SK-N-SH (cell line): ENCODE measurements around the gene C11orf68. TPM values are rescaled to one million over a fixed set of nuclear protein-coding genes. Genes with fewer than 3 reads are reported as not detected.

Source experiments
- CTCF ChIA-PET: fragments of 300-600, 350-600 bp; formaldehyde crosslinking; extraction: SDS; loops from one replicate; lab custom pipeline; 2021; lab: Yijun Ruan, JAX
- POLR2A ChIA-PET: fragments of 350-600 bp; sonication (Branson Sonifier 250); formaldehyde crosslinking; extraction: SDS; loops from one replicate; lab custom pipeline; 2020; ENCODE audit warnings: antibody characterized with exemption, inconsistent platforms; lab: Yijun Ruan, JAX
- DNase-seq: peaks from one replicate; pipeline ENCODE4 v3.0.0; 2012
- H2AFZ ChIP-seq: fragments of 200-600 bp; sonication (generic); 2 replicates; pipeline ENCODE4 v1.8.1; 2016; ENCODE audit warnings: antibody characterized with exemption, mild to moderate bottlenecking, low read depth
- H3F3A ChIP-seq: fragments of 200-600 bp; sonication (generic); replicated peaks from 2 replicates; pipeline ENCODE3; 2016; ENCODE audit warnings: antibody characterized with exemption, mild to moderate bottlenecking; ENCODE audit not compliant: insufficient read depth
- H3K27ac ChIP-seq, 2 experiments: fragments of 200-500 bp in 1 of 2; fragments of 200-600 bp in 1 of 2; sonication (Bioruptor generic) in 1 of 2; sonication (generic), shearing (Covaris generic) in 1 of 2; 2 replicates each; pipeline versions ENCODE4 v1.5.1 to v1.6.1; 2014 to 2016; ENCODE audit warnings: low read depth in 2 of 2, inconsistent platforms in 1 of 2, low read length in 1 of 2, mild to moderate bottlenecking in 1 of 2, mixed read lengths in 1 of 2
- H3K27me3 ChIP-seq: fragments of 200-600 bp; sonication (generic), shearing (Covaris generic); 2 replicates; pipeline ENCODE4 v1.6.1; 2016; ENCODE audit warnings: mixed run types; ENCODE audit not compliant: insufficient read depth
- H3K36me3 ChIP-seq, 2 experiments: fragments of 200-500 bp in 1 of 2; fragments of 200-600 bp in 1 of 2; sonication (Bioruptor generic) in 1 of 2; sonication (generic) in 1 of 2; replicated peaks in 1 of 2; 2 replicates each; pipeline versions ENCODE3 to v1.5.1; 2014 to 2016; ENCODE audit warnings: low read length in 1 of 2, mild to moderate bottlenecking in 1 of 2; ENCODE audit not compliant: insufficient read depth in 2 of 2, control insufficient read depth in 1 of 2
- H3K4me1 ChIP-seq, 2 experiments: fragments of 200-500 bp in 1 of 2; fragments of 200-600 bp in 1 of 2; sonication (Bioruptor generic) in 1 of 2; sonication (generic), shearing (Covaris generic) in 1 of 2; 2 replicates each; pipeline versions ENCODE4 v1.5.1 to v1.6.1; 2014 to 2016; ENCODE audit warnings: low read depth in 1 of 2, low read length in 1 of 2, mixed run types in 1 of 2; ENCODE audit not compliant: insufficient read depth in 2 of 2, control insufficient read depth in 1 of 2
- H3K4me2 ChIP-seq: fragments of 200-600 bp; sonication (generic), shearing (Covaris generic); 2 replicates; pipeline ENCODE4 v1.6.1; 2017; ENCODE audit warnings: mixed run types
- H3K4me3 ChIP-seq, 2 experiments: fragments of 200-500 bp in 1 of 2; fragments of 200-600 bp in 1 of 2; sonication (Bioruptor generic) in 1 of 2; sonication (generic), shearing (Covaris generic) in 1 of 2; 2 replicates each; pipeline versions ENCODE4 v1.5.1 to v1.8.1; 2014 to 2016; ENCODE audit warnings: low read depth in 2 of 2, inconsistent platforms in 1 of 2, low read length in 1 of 2, mild to moderate bottlenecking in 1 of 2, mixed read lengths in 1 of 2, moderate library complexity in 1 of 2
- H3K79me2 ChIP-seq: fragments of 200-600 bp; sonication (generic); 2 replicates; pipeline ENCODE4 v1.8.1; 2017; ENCODE audit warnings: mild to moderate bottlenecking; ENCODE audit not compliant: insufficient read depth
- H3K9ac ChIP-seq: fragments of 200-600 bp; sonication (generic); 2 replicates; pipeline ENCODE4 v1.6.1; 2017; ENCODE audit warnings: mixed run types
- H3K9me2 ChIP-seq: fragments of 200-600 bp; sonication (generic); 2 replicates; pipeline ENCODE4 v1.6.1; 2017; ENCODE audit warnings: mixed run types
- H3K9me3 ChIP-seq: fragments of 200-600 bp; sonication (generic); 2 replicates; pipeline ENCODE4 v1.6.1; 2017; ENCODE audit warnings: mixed run types, mild to moderate bottlenecking, moderate library complexity
- H4K20me1 ChIP-seq: fragments of 200-600 bp; sonication (generic); 2 replicates; pipeline ENCODE4 v1.6.1; 2017; ENCODE audit warnings: mild to moderate bottlenecking, mixed run types; ENCODE audit not compliant: insufficient read depth
- ELF1 ChIP-seq: IDR thresholded peaks from 2 replicates; pipeline ENCODE4 v1.4.0; 2012
- FOSL2 ChIP-seq: IDR thresholded peaks from 2 replicates; pipeline ENCODE4 v1.4.0; 2012; ENCODE audit warnings: low read depth, mild to moderate bottlenecking, moderate library complexity, borderline replicate concordance
- FOXM1 ChIP-seq: IDR thresholded peaks from 2 replicates; pipeline ENCODE4 v1.4.0; 2012; ENCODE audit warnings: low read depth, mild to moderate bottlenecking
- GATA2 ChIP-seq: sonication (generic); formaldehyde crosslinking; IDR thresholded peaks from 2 replicates; pipeline ENCODE4 v1.5.0; 2020; ENCODE audit warnings: mild to moderate bottlenecking, missing genetic modification reagents
- JUND ChIP-seq: IDR thresholded peaks from 2 replicates; pipeline ENCODE4 v1.4.0; 2012
- MXI1 ChIP-seq: IDR thresholded peaks from 2 replicates; pipeline ENCODE4 v1.6.1; 2012; ENCODE audit warnings: mild to moderate bottlenecking, low read depth, low read length, improper control_type of control experiment
- NFIC ChIP-seq: IDR thresholded peaks from 2 replicates; pipeline ENCODE4 v1.4.0; 2012; ENCODE audit warnings: borderline replicate concordance
- RAD21 ChIP-seq: IDR thresholded peaks from 2 replicates; pipeline ENCODE4 v1.6.1; 2012; ENCODE audit warnings: mild to moderate bottlenecking, low read length
- RFX5 ChIP-seq: IDR thresholded peaks from 2 replicates; pipeline ENCODE4 v1.6.1; 2012; ENCODE audit warnings: mild to moderate bottlenecking, improper control_type of control experiment, low read length
- RXRA ChIP-seq: IDR thresholded peaks from 2 replicates; pipeline ENCODE4 v1.4.0; 2012; ENCODE audit warnings: low read depth, mild to moderate bottlenecking, borderline replicate concordance
- SIN3A ChIP-seq: IDR thresholded peaks from 2 replicates; pipeline ENCODE4 v1.6.1; 2012; ENCODE audit warnings: low read depth, mild to moderate bottlenecking, low read length, moderate library complexity, borderline replicate concordance
- SMC3 ChIP-seq: IDR thresholded peaks from 2 replicates; pipeline ENCODE4 v1.6.1; 2012; ENCODE audit warnings: low read depth, low read length, improper control_type of control experiment
- TAF1 ChIP-seq: IDR thresholded peaks from 2 replicates; pipeline ENCODE4 v1.6.1; 2012; ENCODE audit warnings: low read depth, mild to moderate bottlenecking, low read length, moderate library complexity, borderline replicate concordance
- TCF12 ChIP-seq: IDR thresholded peaks from 2 replicates; pipeline ENCODE4 v1.4.0; 2012
- TEAD4 ChIP-seq: IDR thresholded peaks from 2 replicates; pipeline ENCODE4 v1.4.0; 2012; ENCODE audit warnings: mild to moderate bottlenecking, borderline replicate concordance; ENCODE audit not compliant: insufficient read depth
- YY1 ChIP-seq: IDR thresholded peaks from 2 replicates; pipeline ENCODE4 v1.4.0; 2012; ENCODE audit warnings: low read depth, mild to moderate bottlenecking
- WGBS: methylation state at CpG from one replicate; pipeline ENCODE4 v1.1.6; 2017; ENCODE audit warnings: low lambda C conversion rate; 5-methylcytosine and 5-hydroxymethylcytosine counted together
- polyA plus RNA-seq, 3 experiments: library from polyadenylated mRNA; depleted of rRNA; stranded (reverse); fragments of >200 nt; gene quantifications; 2 replicates each; pipeline ENCODE4 v1.2.3, GENCODE V29; 2012
- TF ChIP-seq, protein P1 (sequence below): IDR thresholded peaks from 2 replicates; pipeline ENCODE4; 2012
- TF ChIP-seq, protein P2 (sequence below): IDR thresholded peaks from 2 replicates; pipeline ENCODE4 v1.4.0; 2012; ENCODE audit warnings: low read depth, borderline replicate concordance
- TF ChIP-seq, protein P3 (sequence below): IDR thresholded peaks from 2 replicates; pipeline ENCODE4 v1.6.1; 2012; ENCODE audit warnings: mild to moderate bottlenecking, low read depth, low read length, moderate library complexity
- TF ChIP-seq, protein P4 (sequence below): fragments of 150-350 bp; IDR thresholded peaks from 2 replicates; pipeline ENCODE4 v1.6.1; 2017; ENCODE audit warnings: antibody characterized with exemption, low read length, low read depth, borderline replicate concordance
- TF ChIP-seq, protein P5 (sequence below): IDR thresholded peaks from 2 replicates; pipeline ENCODE4 v1.4.0; 2012; ENCODE audit warnings: low read depth
- TF ChIP-seq, protein P6 (sequence below): fragments of 200-600 bp; sonication (generic); IDR thresholded peaks from 2 replicates; pipeline ENCODE4 v1.6.1; 2017; ENCODE audit warnings: antibody characterized with exemption, mild to moderate bottlenecking, moderate library complexity

The C11orf68 gene
- polyA plus RNA-seq, 1 of the 3 experiments (the other 2 are of a cell fraction), result 65.3 TPM

DNA sequence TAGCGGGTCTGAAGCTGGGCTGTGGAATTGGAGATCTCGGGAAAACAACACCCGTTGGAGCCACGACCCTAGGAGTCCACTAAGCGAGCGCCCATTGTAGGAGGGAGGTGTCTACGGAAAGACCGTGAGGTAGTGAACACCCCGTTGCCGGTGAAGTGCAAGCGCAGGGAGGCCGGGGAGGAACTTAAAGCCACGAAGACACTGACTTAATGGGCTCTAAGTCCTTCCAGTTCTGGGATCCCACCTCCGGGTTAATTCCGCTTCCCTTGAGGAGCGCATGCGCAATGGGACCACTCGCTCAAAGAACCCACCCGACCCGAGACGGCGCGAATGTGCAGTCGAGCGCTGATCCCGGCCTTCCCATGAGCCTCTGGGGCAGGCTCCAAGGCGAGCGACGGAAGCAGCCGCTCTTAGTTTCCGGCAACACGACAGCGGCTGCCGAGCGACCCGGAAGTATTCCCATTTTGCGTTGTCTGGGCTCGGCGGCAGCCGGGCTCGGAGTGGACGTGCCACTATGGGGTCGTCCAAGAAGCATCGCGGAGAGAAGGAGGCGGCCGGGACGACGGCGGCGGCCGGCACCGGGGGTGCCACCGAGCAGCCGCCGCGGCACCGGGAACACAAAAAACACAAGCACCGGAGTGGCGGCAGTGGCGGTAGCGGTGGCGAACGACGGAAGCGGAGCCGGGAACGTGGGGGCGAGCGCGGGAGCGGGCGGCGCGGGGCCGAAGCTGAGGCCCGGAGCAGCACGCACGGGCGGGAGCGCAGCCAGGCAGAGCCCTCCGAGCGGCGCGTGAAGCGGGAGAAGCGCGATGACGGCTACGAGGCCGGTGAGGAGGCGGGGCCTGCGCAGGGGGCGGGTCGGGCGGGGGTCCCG, 42.6 kb upstream of the C11orf68 start, which contains the start of gene SART1:
SART1 (plus strand) TSS at position 468 of the 874 bp plus-strand sequence; CDS start at position 515, 47 bp downstream.
- peaks cover 56% of the 10 kb centered on the region for H3K79me2 ChIP-seq
- H4K20me1 ChIP-seq, result peaks cover 9% of the 10 kb centered on the region; the same call in 1 of the 2 replicates
- peak within 1 kb of the TSS; percentile 92 for H2AFZ ChIP-seq
- peaks cover 4% of the 10 kb centered on the region for H3F3A ChIP-seq
- peak; percentile 99 for DNase-seq
- peak within 1 kb of the TSS; percentile 100 for H3K9ac ChIP-seq
- peak within 1 kb of the TSS; percentile 91 to 96 for H3K27ac ChIP-seq
- H3K4me1 ChIP-seq, result peaks cover 8 to 14% of the 10 kb centered on the region in 2 experiments; a peak in 3 of 4 replicates
- POLR2A ChIA-PET, result interaction anchor here (0.6 to 1.4 kb wide), 5 partner anchors 36 to 424 kb away, joined by 3 to 6 read pairs (median 4); partner anchors contain the start of genes BANF1, EIF1AD and FIBP
- CTCF ChIA-PET, result interaction anchor here (0.7 to 2.1 kb wide), 11 partner anchors 18 to 250 kb away, joined by 3 to 8 read pairs (median 4); partner anchors contain the start of genes CCDC85B, FIBP and KAT5
- H3K9me3 ChIP-seq, result no peaks in the 10 kb centered on the region
- no peaks in the 10 kb centered on the region for H3K9me2 ChIP-seq
- H3K36me3 ChIP-seq, result peaks cover 15 to 26% of the 10 kb centered on the region in 2 experiments
- 1% methylated on average over 61 of the region's 97 CpGs for WGBS
- peak within 1 kb of the TSS; percentile 97 to 98 for H3K4me3 ChIP-seq
- no peaks in the 10 kb centered on the region for H3K27me3 ChIP-seq
- peak within 1 kb of the TSS; percentile 86 for H3K4me2 ChIP-seq
- peak; percentile 79; the same call in 1 of the 2 replicates for TF ChIP-seq MXI1
- TF ChIP-seq, protein P1, sequence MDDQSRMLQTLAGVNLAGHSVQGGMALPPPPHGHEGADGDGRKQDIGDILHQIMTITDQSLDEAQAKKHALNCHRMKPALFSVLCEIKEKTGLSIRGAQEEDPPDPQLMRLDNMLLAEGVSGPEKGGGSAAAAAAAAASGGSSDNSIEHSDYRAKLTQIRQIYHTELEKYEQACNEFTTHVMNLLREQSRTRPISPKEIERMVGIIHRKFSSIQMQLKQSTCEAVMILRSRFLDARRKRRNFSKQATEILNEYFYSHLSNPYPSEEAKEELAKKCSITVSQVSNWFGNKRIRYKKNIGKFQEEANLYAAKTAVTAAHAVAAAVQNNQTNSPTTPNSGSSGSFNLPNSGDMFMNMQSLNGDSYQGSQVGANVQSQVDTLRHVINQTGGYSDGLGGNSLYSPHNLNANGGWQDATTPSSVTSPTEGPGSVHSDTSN, result 0 out of 2 replicates have a peak, but pooled peaks have one; percentile 11
- TF ChIP-seq, protein P2, sequence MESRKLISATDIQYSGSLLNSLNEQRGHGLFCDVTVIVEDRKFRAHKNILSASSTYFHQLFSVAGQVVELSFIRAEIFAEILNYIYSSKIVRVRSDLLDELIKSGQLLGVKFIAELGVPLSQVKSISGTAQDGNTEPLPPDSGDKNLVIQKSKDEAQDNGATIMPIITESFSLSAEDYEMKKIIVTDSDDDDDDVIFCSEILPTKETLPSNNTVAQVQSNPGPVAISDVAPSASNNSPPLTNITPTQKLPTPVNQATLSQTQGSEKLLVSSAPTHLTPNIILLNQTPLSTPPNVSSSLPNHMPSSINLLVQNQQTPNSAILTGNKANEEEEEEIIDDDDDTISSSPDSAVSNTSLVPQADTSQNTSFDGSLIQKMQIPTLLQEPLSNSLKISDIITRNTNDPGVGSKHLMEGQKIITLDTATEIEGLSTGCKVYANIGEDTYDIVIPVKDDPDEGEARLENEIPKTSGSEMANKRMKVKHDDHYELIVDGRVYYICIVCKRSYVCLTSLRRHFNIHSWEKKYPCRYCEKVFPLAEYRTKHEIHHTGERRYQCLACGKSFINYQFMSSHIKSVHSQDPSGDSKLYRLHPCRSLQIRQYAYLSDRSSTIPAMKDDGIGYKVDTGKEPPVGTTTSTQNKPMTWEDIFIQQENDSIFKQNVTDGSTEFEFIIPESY, result no peak
- TF ChIP-seq JUND, result no peak
- TF ChIP-seq, protein P3, sequence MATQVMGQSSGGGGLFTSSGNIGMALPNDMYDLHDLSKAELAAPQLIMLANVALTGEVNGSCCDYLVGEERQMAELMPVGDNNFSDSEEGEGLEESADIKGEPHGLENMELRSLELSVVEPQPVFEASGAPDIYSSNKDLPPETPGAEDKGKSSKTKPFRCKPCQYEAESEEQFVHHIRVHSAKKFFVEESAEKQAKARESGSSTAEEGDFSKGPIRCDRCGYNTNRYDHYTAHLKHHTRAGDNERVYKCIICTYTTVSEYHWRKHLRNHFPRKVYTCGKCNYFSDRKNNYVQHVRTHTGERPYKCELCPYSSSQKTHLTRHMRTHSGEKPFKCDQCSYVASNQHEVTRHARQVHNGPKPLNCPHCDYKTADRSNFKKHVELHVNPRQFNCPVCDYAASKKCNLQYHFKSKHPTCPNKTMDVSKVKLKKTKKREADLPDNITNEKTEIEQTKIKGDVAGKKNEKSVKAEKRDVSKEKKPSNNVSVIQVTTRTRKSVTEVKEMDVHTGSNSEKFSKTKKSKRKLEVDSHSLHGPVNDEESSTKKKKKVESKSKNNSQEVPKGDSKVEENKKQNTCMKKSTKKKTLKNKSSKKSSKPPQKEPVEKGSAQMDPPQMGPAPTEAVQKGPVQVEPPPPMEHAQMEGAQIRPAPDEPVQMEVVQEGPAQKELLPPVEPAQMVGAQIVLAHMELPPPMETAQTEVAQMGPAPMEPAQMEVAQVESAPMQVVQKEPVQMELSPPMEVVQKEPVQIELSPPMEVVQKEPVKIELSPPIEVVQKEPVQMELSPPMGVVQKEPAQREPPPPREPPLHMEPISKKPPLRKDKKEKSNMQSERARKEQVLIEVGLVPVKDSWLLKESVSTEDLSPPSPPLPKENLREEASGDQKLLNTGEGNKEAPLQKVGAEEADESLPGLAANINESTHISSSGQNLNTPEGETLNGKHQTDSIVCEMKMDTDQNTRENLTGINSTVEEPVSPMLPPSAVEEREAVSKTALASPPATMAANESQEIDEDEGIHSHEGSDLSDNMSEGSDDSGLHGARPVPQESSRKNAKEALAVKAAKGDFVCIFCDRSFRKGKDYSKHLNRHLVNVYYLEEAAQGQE, result peak; percentile 63; the same call in 1 of the 2 replicates
- no peak for TF ChIP-seq RXRA
- peak; percentile 88 for TF ChIP-seq YY1
- TF ChIP-seq FOSL2, result no peak
- TF ChIP-seq, protein P4, sequence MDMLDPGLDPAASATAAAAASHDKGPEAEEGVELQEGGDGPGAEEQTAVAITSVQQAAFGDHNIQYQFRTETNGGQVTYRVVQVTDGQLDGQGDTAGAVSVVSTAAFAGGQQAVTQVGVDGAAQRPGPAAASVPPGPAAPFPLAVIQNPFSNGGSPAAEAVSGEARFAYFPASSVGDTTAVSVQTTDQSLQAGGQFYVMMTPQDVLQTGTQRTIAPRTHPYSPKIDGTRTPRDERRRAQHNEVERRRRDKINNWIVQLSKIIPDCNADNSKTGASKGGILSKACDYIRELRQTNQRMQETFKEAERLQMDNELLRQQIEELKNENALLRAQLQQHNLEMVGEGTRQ, result no peak
- TF ChIP-seq GATA2 (CRISPR knock-in tag), result no peak
- 0 out of 2 replicates have a peak, but pooled peaks have one; percentile 31 for TF ChIP-seq TEAD4
- TF ChIP-seq TAF1, result peak; percentile 97
- TF ChIP-seq RFX5, result no peak
- peak; percentile 88; the same call in 1 of the 2 replicates for TF ChIP-seq SIN3A
- TF ChIP-seq TCF12, result peak; percentile 43; the same call in 1 of the 2 replicates
- TF ChIP-seq, protein P5, sequence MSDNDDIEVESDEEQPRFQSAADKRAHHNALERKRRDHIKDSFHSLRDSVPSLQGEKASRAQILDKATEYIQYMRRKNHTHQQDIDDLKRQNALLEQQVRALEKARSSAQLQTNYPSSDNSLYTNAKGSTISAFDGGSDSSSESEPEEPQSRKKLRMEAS, result peak; percentile 92
- TF ChIP-seq SMC3, result no peak
- TF ChIP-seq NFIC, result no peak
- TF ChIP-seq, protein P6, sequence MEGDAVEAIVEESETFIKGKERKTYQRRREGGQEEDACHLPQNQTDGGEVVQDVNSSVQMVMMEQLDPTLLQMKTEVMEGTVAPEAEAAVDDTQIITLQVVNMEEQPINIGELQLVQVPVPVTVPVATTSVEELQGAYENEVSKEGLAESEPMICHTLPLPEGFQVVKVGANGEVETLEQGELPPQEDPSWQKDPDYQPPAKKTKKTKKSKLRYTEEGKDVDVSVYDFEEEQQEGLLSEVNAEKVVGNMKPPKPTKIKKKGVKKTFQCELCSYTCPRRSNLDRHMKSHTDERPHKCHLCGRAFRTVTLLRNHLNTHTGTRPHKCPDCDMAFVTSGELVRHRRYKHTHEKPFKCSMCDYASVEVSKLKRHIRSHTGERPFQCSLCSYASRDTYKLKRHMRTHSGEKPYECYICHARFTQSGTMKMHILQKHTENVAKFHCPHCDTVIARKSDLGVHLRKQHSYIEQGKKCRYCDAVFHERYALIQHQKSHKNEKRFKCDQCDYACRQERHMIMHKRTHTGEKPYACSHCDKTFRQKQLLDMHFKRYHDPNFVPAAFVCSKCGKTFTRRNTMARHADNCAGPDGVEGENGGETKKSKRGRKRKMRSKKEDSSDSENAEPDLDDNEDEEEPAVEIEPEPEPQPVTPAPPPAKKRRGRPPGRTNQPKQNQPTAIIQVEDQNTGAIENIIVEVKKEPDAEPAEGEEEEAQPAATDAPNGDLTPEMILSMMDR, result no peak
- no peak for TF ChIP-seq RAD21
- peak; percentile 97 for TF ChIP-seq ELF1
- TF ChIP-seq FOXM1, result peak; percentile 35; the same call in 1 of the 2 replicates
